HuH-7.5 (cell line): Measurements from ENCODE around the gene CARS2.
"Not testable (repeated sequence)": the region's sequence is repeated elsewhere in the genome, so short reads cannot be mapped to it uniquely, and the experiment has no call there.

Experiments used
- DNase-seq: peaks from one replicate; pipeline ENCODE4 v3.0.0; 2011; ENCODE audit warnings: low spot score

The CARS2 gene

DNA sequence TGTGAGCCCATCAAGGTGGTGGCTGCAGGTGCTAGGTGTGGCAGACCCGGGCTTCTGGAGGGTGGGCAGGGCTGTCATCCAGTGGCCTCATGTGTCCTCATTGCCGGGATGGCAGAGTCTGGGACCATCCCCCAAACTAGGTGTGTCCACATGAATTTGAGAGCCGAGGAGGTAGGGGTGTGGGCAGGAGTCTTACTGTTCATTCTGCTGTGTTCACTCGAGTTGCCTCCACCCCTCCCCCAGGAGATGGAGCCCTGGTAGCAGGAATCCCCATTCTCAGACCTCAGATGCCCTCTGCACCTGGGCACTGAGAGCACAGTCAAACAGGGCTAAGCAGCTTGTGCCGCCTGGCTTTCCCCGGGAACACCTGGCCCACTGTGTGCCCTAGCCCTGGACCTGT, 68.2 kb downstream of the CARS2 start:
- DNase-seq, result no peak

DNA sequence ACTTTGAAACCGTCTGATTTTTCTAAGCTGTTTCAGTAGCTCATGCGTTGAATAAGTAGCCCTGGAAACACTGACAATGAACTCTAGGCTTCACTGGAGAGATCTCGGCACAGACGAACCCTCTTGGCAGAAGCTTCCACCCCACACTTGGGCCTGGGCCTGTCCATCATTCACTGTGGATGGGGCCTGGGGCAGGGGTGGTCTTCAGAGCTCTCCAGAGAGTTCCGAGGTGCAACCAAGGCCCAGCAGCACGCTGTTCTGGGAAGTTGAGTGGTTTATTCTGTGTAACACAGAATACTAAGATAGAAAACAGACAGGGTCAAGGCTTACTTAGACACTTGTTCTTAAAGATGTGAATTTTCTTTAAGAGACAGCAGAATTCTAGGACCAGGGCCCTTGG, 68.6 kb downstream of the CARS2 start:
- no peak for DNase-seq

DNA sequence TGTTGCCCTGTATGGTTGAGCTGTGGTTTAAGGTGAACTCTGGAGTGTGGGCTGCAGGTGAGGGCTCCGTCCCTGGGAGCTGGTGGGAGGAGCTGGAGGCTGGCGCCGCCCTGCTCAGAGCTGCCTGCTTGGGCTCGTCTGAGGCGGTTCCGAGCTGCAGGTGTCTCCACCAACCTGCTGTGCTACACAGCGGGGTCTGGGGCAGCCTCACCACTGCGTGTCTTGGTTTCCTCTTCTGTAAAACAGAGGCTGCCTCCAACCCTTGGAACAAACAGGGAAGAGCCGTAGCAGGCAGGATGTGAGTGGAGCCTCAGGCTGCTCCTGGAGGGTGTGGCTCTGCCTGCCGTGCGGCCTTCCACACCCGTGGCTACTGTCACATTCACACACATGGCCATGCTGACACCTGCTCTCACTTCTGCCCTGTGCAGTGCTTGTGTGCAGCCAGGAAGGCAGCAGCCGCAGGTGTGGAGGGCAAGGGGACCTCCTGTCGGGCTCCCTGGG, 69.2 kb downstream of the CARS2 start:
- DNase-seq, result no peak

DNA sequence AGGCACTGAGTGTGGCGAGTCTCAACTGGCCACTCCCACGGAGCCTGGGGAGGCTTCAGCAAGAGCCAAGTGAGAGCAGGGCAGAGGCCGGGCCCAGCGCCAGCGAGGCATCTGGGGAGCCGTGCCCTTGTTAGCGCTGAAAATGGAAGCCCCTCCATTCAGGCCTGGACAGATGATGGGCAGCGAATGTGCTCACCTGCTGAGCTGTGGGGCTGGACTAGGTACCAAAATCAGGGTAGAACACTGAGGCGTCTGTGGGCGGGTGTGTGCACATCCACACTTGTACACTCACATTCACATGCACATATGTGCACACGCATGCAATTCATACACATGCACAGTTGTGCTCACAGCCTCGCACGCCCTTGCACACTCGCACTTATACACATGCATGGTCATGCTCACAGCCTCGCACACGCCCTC, 69.9 kb downstream of the CARS2 start:
- DNase-seq, result no peak

DNA sequence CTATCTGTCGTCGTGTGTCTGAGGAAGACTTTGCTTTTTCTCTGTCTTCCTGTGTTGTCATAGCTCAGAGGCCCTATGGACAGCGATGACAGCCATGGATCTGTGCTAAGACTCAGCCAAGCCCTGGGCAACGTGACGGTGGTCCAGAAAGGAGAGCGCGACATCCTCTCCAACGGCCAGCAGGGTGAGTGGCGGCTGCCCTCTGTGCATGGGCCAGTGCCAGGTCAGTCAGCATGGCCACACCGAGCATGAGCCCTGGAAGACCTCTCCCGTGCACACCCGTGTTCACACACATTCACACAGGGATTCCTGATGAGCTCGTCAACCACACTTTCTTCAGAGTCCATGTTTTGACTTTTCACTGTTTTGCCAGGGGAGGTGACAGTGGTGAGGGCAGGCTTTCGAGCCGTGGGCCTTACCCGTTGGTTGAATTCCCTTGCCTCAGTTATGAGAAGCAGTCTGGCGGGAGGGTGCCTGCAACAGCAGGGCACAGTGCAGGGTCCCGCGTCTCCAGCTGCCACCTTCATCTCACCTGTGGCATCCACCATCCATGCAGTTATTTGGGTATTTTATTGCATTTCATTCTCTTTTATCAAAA, 70.4 kb downstream of the CARS2 start:
- DNase-seq, result no peak

DNA sequence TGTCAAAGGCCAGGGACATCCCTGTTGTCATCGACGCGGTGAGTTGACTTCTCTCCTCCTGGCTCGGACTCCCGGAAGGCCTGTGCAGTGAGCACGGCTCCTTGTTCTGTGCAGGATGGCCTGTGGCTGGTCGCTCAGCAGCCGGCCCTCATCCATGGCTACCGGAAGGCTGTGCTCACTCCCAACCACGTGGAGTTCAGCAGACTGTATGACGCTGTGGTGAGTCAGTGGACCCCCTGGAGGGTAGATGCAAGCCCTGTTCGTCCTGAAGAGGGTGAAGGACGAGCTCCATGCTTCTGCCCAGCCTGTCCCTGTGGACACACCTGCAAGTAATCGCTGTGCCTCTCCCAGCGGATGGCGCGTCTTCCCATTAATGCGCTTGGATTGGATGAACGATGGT, 71.4 kb downstream of the CARS2 start:
- DNase-seq, result no peak

DNA sequence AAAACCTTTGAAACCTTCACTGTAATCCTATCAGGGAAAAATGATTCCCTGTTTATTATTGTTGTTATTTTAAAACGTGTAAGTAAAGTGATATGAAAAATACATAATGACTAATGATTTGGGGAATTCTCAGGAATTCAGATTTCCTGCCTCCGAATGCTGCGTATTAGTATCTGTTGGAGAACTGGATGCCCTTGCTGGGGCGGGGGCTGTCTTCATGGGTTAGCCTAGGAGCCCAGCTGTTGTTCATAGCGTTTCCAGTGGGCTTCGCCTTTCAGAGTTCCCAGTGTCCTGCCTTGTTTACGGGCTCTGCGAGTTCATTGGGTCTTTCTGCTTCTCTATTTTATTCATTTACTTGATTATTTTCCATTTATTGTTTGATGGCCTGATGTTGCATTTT, 72.1 kb downstream of the CARS2 start:
- DNase-seq, result no peak

DNA sequence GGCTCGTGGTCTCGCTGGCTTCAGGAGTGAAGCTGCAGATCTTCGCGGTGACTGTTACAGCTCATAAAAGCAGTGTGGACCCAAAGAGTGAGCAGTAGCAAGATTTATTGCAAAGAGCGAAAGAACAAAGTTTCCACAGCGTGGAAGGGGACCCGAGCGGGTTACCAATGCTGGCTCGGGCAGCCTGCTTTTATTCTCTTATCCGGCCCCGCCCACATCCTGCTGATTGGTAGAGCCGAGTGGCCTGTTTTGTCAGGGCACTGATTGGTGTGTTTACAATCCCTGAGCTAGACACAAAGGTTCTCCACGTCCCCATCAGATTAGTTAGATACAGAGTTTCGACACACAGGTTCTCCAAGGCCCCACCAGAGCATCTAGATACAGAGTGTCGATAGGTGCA, 73.7 kb downstream of the CARS2 start:
- not testable (repeated sequence) for DNase-seq

DNA sequence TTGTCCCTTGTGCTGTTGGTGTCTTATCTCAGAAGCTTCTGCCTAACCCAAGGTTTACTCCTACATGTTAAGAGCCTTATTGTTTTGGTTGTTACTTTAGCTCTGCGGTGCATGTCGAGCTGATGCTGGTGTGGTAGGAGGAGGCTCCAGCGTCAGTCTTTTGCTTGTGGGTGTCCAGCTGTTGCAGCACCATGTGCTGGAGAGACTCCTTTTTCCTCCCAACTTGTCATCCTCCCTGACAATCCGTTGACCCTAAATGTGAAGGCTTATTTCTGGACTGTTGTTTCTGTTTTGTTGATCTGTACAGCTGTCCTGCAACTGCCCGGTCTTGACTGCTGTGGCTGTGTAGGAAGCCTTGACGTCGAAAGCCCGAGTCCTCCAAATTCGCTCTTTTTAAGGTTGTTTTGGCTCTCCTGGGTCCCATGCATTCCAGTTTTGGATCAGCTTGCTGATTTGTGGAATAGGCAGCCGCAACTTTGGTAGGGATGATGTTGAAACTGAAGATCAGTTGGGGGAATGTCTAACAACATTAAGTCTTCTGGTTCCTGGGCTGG, 75.3 kb downstream of the CARS2 start:
- no peak for DNase-seq

DNA sequence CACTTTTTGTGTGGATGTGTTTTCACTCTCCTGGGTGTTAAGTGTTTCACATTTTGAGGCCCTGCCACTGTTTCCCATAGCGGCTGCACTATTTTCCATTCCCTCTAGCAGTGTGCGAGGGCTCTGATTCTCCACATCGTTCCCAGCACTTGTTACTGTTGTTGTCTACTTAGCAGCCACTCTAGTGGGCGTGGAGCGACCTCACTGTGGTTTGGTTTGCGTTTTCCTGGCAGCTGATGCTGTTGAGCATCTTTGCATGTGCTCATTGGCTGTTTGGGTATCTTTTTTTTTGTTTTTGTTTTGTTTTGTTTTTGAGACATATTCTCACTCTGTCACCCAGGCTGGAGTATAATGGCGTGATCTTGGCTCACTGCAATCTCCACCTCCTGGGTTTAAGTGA, 76.2 kb downstream of the CARS2 start:
- no peak for DNase-seq

DNA sequence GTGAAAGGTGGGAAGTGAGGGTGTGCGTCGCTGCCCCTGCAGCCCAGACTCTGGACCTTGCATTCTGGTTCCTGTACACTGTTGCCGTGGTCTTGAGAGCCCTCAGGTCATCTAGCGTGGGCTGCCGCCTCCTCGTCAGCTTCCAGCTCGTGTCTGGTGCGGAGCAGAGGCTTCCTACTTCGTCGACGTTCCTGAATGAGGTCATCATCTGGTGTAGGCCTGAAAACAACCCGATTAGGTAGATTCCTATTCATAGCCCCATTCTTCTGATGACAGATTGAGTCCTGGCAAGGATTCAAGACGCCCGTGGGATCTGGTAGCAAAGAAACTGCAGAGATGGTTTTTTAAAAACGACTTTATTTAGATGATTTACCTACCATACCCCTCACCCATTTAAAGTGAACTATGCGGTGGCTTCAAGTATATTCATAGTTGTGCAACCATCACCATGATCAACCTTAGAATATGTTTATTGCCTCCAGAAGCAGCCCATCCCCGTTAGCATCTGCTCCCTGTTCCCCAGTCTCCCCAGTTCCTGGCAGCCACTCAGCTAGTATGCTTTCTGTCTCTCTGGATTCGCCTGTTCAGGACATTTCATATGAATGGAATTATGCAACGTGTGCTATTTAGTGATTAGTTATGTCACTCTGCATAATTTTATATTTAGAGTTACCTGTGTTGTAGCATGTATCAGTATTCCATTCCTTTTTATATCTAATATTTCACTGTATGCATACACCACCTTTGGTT, 76.8 kb downstream of the CARS2 start:
- DNase-seq, result no peak

DNA sequence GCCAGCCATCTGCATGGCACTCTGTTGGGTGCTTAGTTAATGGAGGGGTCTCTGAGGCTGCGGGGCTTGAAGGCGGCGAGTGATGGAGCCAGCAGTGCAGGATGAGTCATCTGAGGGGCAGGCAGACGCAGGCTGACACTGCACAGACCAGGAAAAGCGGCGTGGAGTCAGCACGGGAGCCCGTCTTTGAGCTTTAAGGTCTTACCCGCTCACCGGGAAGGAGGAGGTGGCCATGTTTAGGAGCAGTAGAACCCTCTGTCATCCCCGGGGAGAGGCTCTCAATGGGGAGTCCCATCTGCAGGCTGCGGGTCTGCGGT, 77.5 kb downstream of the CARS2 start:
- DNase-seq, result no peak

DNA sequence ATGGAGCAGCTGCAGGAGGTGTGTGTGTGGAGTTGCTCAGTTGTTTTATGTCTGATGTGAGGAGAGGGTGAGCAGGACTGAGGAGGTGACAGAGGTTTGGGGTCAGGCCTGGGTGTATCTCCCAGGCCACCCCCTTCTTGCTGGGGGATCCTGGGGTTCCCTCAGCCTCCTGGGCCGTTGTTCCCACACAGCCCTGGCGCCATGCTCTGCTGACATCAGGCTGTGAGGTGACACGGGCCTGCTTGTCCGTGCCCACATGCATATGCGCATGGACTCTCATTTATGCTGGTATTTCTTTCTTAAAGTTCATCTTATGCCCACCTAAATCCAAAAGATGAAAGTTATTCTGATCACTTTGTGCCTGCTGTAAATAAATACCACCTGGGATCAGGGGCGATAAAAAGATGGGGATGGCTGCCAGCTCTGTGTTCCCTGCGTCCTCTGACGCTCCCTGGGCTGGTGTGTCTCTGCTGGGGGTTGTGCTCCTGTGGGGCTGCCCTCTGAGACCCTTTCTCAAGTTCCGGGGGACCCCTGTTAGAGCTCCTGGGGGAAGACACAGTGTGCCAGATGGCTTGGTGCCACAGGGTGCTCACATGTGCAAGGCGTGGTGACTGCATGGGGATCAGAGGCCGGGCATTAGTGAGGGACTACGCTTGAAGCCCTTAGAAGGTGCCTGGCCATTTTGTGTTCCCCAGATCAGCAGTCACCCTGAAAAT, 78.0 kb downstream of the CARS2 start:
- DNase-seq, result no peak

DNA sequence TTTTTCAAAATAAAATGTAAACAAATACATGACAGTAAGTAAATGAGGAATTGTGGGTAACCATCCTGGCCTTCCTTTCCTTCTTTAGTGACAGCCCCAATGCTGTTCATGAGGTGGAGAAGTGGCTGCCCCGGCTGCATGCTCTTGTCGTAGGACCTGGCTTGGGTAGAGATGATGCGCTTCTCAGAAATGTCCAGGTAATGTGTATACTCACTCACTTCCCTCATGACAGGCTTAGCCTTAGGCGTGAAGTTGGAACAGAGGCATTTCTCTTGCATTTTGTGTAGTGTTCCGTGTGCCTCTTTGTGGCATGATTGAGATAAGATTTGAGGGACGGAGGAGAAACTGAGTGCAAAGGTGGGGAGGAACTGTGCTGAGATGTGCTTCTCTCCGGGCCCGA, 78.6 kb downstream of the CARS2 start:
- no peak for DNase-seq

DNA sequence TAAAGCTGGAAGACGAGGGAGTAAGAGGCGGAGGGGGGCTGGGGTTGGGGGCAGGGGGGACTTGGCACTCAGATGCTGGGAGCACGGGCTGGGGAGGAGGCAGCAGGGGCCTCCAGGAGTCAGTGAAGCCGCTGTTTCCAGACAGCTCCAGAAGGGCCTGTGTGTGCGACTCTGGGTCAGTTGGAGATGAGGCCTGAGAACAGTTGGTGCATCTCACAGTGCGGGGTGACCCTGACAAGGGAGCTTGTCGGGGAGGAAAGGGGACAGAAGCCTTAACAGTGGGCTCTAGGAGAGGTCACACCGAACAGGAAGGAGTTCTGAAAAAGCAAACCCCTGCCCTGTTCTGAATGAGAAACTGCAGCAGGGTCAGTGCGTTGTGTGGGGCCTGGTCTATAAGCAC, 79.4 kb downstream of the CARS2 start:
- no peak for DNase-seq

DNA sequence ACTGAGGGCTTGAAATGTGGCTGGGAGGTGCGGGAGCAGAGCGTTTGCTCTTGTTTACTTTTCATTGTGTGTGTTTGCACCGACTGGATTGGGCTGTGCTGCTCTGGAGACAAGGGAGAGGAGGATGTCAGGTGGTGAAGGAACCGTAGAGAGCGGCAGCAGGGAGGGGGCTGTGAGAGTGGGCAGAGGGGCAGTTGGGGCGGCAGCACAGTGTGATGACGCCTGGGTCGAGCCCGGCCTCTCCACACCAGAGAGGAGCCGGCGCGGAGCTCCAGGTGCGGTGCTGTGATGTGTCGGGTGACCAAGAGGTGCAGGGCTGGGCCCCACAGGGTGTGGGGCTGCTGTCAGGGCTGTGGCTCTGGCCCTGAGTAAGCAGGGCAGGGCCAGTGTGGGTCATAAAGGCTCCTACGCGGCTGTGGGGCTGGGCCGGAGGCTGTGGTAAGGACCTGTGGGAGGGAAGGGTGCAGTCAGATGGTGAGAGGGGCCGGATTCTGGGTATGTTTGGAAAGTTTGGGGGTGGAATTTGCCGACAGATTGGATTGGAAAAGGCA, 80.1 kb downstream of the CARS2 start:
- DNase-seq, result no peak

DNA sequence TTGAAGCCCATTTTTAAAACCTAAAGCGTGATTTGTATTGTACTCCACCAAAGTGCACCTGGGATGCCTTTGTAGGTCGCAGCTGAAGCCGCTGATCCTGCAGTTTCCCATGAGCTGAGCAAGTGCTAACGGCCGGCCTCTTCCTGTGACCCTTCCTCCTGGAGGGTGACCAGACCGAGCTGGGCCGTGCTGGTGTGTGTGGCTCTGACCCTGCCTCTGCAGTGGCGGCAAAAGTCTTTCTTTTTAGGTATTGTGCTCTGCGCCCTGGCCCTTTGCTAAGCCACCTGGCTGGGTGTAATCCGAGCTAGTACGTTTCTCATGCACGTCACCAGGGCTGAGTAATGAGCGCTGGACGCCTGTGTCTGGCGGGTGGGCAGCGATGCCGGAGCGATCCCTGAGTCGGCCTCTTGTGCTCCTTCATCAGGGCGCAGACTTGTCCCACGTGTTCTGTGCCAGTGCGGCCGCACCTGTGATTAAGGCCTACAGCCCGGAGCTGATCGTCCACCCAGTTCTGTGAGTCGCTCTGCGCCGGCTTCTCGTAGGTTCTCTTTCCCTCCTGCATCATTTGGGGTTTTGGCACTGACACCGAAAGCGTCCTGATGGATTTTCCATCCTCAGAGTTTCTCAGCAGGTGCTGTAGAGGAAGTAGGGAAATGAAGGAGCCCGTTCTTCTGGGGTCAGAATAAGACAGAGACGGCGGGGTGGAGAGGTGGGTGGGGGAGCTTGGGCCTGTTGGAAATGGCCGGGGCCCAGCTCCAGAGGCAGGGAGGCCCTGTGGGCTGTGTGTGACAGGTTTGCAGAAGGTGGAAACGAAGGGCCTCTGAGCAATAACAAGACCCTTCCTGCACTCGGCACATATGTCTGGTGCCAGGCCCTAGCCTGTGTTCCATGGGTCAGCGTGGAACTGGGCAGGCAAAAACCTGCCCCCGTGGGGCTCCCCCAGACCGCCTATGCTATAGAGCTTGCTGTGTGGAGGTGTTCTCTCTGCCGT, 80.9 kb downstream of the CARS2 start:
- no peak for DNase-seq

DNA sequence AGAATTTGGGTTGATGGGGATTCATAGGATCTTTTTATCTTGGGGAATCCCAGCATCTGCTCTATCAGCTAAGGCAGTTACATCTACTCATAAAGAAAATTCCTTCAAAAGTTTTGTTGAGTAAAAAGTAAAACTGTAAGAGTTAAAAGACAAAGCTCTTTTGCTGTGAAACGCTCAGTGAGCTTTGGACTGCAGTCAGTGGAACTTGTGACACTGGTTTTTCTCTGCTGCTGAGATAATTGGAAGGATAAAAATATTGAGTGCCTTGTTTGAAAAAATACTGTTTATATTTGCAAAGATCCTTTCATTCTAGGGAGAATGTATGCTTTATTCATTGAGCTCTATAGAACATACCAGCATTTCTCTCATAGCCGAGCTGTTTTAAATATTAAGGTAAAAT, 85.3 kb downstream of the CARS2 start:
- no peak for DNase-seq

DNA sequence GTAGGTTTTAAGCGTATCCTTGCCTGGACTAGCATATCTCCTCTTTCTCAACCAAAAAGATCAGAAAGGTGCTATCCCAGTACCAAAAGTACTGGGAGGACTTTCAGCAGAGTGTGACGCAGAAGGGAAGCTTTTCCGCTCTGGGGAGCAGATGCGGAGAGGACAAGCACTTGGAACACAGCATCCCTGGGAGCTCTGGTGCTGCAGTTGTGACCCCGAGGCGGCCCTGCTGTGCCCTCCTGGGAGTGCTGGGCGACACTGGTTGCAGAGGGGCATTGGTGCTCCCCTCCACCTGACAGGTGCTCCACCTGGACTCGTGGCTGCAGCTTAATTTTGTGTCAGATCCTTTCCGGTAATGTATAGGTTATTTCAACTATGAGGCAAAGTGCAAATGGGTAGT, 87.1 kb downstream of the CARS2 start:
- DNase-seq, result no peak

DNA sequence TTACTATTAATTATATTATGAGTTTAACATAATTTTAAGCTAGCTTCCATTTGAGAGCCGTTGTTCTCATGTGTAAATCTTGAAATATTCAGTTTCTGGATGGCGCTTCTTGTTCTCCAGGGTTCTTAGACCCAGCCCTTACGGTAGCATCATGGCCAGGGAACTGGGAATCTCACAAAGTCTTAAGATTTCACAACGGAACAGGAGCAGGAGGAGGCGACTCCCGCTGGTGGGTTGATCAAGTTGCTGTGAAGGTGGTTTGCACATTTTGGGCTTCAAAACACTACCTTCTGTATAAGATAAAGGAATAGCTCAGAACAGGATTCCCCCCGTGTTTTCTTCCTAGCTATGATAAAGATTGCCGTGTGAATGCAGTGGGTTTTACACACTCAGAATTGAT, 87.7 kb downstream of the CARS2 start:
- DNase-seq, result no peak

DNA sequence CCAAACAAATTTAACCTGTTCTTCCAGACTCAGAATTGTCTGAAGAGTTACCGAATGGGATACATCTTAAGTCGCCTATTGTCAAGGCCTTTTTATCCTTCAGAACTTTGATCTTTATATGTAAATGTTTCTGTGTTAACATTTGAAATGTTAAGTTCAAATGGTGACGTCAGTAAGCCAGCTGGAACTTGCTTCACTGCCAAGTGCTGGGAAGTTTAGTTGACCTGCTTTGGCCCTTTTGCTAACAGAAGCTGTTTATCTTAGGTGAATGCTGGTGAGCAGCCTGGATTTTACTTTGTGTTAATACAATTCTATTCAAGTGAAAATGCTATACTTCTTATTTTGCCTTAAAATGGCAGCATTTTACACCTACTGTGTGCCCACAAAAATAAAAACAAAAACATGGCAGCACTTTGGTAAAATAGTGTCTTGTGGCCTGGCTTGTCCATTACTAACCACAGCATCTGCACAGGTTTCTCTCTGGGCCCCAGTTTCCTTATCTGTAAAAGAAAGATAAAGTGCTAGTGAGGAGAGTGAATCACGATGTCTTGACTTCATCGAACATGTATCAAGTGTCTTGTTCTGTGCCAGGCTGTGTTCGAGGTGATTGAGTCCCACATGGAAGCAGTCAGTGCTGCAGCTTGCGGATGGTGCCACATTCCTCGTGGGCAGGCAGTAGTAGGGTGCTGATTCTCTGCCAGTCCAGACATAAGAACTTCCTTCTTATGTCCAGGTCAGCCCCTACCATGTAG, 88.4 kb downstream of the CARS2 start:
- DNase-seq, result no peak
